SU-DHL-6 (cell line): Measurements from ENCODE around the gene EREG.

Experiments used
- H2AFZ ChIP-seq: fragments of 200-600 bp; sonication (generic); 2 replicates; pipeline ENCODE4 v1.6.1; 2014; ENCODE audit warnings: low read depth, mild to moderate bottlenecking, moderate library complexity, mixed read lengths, antibody characterized with exemption, low read length; ENCODE audit not compliant: severe bottlenecking
- H3F3A ChIP-seq: fragments of 200-600 bp; shearing (Covaris generic); 2 replicates; pipeline ENCODE4 v1.6.0; 2016; ENCODE audit warnings: antibody characterized with exemption, mild to moderate bottlenecking; ENCODE audit not compliant: insufficient read depth
- H3K27ac ChIP-seq: fragments of 200-600 bp; sonication (generic); 2 replicates; pipeline ENCODE4 v1.5.1; 2016; ENCODE audit warnings: low read depth, mild to moderate bottlenecking, low read length, moderate library complexity, mixed read lengths
- H3K27me3 ChIP-seq: fragments of 200-600 bp; sonication (generic), shearing (Covaris generic); 2 replicates; pipeline ENCODE4 v1.6.0; 2014; ENCODE audit warnings: mild to moderate bottlenecking, low read length
- H3K36me3 ChIP-seq: fragments of 200-600 bp; sonication (generic); 2 replicates; pipeline ENCODE4 v1.6.1; 2014; ENCODE audit warnings: mild to moderate bottlenecking, low read length, mixed read lengths
- H3K4me2 ChIP-seq: fragments of 300-600, 200-600 bp; shearing (Covaris generic), sonication (generic); 2 replicates; pipeline ENCODE4 v1.6.0; 2014; ENCODE audit warnings: low read length, low read depth, mild to moderate bottlenecking; ENCODE audit not compliant: poor library complexity, severe bottlenecking
- H3K4me3 ChIP-seq: fragments of 200-600 bp; sonication (generic); 2 replicates; pipeline ENCODE4 v1.5.1; 2014; ENCODE audit warnings: antibody characterized with exemption, low read length, mild to moderate bottlenecking, mixed read lengths; ENCODE audit not compliant: insufficient read depth, poor library complexity, severe bottlenecking
- H3K79me2 ChIP-seq: fragments of 200-600 bp; sonication (generic); 2 replicates; pipeline ENCODE4 v1.6.1; 2014; ENCODE audit warnings: mild to moderate bottlenecking, low read length, moderate library complexity; ENCODE audit not compliant: insufficient read depth
- H3K9ac ChIP-seq: fragments of 200-600 bp; sonication (generic); 2 replicates; pipeline ENCODE4 v1.7.0; 2014; ENCODE audit warnings: mild to moderate bottlenecking, low read length
- H3K9me2 ChIP-seq: fragments of 200-600 bp; sonication (generic); replicated peaks from 2 replicates; pipeline ENCODE4 v1.6.1; 2014; ENCODE audit warnings: low read length; ENCODE audit not compliant: insufficient read depth
- H3K9me3 ChIP-seq: fragments of 200-600 bp; sonication (generic); 2 replicates; pipeline ENCODE4 v1.6.1; 2014; ENCODE audit warnings: low read length, mixed read lengths; ENCODE audit not compliant: insufficient read depth
- H4K20me1 ChIP-seq: fragments of 200-600 bp; sonication (generic); 2 replicates; pipeline ENCODE4 v1.6.1; 2014; ENCODE audit warnings: low read depth, mild to moderate bottlenecking, antibody characterized with exemption, low read length, moderate library complexity, mixed read lengths
- EZH2phosphoT487 ChIP-seq: fragments of 200-600 bp; sonication (generic), shearing (Covaris generic); conservative IDR thresholded peaks from 2 replicates; pipeline ENCODE4 v1.6.1; 2018; ENCODE audit warnings: mild to moderate bottlenecking, antibody characterized with exemption, low read length, moderate library complexity, mixed read lengths
- TF ChIP-seq, protein P1 (sequence below): fragments of 200-600 bp; sonication (generic); IDR thresholded peaks from one replicate; pipeline ENCODE4 v1.5.1; 2017; ENCODE audit warnings: antibody characterized with exemption, mild to moderate bottlenecking, low read length, moderate library complexity; ENCODE audit not compliant: insufficient read depth, poor library complexity, severe bottlenecking

The EREG gene

DNA sequence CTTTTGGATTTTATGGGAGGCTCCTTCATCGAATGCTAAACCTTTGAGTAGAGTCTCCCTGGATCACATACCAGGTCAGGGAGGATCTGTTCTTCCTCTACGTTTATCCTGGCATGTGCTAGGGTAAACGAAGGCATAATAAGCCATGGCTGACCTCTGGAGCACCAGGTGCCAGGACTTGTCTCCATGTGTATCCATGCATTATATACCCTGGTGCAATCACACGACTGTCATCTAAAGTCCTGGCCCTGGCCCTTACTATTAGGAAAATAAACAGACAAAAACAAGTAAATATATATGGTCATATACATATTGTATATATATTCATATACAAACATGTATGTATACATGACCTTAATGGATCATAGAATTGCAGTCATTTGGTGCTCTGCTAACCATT is 21.2 kb downstream of the EREG start:
- H3K27me3 ChIP-seq = no peaks in the 10 kb centered on the region
- no peaks in the 10 kb centered on the region for H3K36me3 ChIP-seq

DNA sequence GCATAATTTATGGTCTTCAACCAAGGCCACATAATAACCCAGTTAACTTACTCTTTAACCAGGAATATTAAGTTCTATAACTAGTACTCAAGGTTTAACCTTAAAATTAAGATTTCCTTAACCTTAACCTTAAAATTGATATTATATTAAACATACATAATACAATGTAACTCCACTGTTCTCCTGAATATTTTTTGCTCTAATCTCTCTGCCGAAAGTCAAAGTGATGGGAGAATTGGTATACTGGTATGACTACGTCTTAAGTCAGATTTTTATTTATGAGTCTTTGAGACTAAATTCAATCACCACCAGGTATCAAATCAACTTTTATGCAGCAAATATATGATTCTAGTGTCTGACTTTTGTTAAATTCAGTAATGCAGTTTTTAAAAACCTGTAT is 22.8 kb downstream of the EREG start:
- H3K9ac ChIP-seq = no peak overlapping the region
- H3K4me2 ChIP-seq = no peak overlapping the region
- H3K36me3 ChIP-seq = no peaks in the 10 kb centered on the region
- H3K9me3 ChIP-seq = no peaks in the 10 kb centered on the region
- no peaks in the 10 kb centered on the region for H3K79me2 ChIP-seq
- H3F3A ChIP-seq = no peaks in the 10 kb centered on the region
- no peaks in the 10 kb centered on the region for H3K27me3 ChIP-seq
- TF ChIP-seq, protein P1, sequence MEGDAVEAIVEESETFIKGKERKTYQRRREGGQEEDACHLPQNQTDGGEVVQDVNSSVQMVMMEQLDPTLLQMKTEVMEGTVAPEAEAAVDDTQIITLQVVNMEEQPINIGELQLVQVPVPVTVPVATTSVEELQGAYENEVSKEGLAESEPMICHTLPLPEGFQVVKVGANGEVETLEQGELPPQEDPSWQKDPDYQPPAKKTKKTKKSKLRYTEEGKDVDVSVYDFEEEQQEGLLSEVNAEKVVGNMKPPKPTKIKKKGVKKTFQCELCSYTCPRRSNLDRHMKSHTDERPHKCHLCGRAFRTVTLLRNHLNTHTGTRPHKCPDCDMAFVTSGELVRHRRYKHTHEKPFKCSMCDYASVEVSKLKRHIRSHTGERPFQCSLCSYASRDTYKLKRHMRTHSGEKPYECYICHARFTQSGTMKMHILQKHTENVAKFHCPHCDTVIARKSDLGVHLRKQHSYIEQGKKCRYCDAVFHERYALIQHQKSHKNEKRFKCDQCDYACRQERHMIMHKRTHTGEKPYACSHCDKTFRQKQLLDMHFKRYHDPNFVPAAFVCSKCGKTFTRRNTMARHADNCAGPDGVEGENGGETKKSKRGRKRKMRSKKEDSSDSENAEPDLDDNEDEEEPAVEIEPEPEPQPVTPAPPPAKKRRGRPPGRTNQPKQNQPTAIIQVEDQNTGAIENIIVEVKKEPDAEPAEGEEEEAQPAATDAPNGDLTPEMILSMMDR = no peak
- TF ChIP-seq EZH2phosphoT487 = no peak
- no peaks in the 10 kb centered on the region for H4K20me1 ChIP-seq
- no peak overlapping the region for H2AFZ ChIP-seq
- no peak overlapping the region for H3K4me3 ChIP-seq
- H3K27ac ChIP-seq = no peak overlapping the region
- H3K9me2 ChIP-seq = no peaks in the 10 kb centered on the region

More for the DNA sequence above, 21.2 kb downstream of the EREG start:
- no peak for TF ChIP-seq EZH2phosphoT487
- TF ChIP-seq, protein P1 = no peak
- H3K27ac ChIP-seq = no peak overlapping the region
- H3F3A ChIP-seq = no peaks in the 10 kb centered on the region
- no peaks in the 10 kb centered on the region for H4K20me1 ChIP-seq
- no peak overlapping the region for H3K4me3 ChIP-seq
- no peaks in the 10 kb centered on the region for H3K9me3 ChIP-seq
- no peaks in the 10 kb centered on the region for H3K79me2 ChIP-seq
- no peak overlapping the region for H3K4me2 ChIP-seq
- H3K9ac ChIP-seq = no peak overlapping the region
- no peak overlapping the region for H2AFZ ChIP-seq
- no peaks in the 10 kb centered on the region for H3K9me2 ChIP-seq

DNA sequence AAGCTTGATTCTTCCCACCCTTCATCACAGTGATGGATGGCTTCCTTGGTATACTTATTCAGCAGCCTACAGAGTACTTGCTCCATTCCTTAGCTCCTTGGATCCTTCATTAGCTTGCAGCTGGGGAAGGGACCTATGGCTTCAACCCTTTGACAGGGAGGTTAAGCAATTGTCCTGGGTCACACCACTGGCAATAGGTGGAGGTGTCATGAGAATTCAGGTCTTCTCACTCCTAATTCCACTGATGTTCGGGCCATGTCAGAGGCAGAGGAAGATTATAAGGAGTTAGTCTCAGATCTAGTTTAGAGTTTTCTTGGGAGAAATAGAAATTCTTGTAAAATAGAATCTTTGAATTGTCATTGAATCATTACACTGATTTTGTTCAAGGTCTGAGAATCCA is 24.5 kb downstream of the EREG start:
- no peak overlapping the region for H2AFZ ChIP-seq
- TF ChIP-seq, protein P1 = no peak
- no peak for TF ChIP-seq EZH2phosphoT487
- H3K4me2 ChIP-seq = no peak overlapping the region
- no peak overlapping the region for H3K27ac ChIP-seq
- H3K36me3 ChIP-seq = no peaks in the 10 kb centered on the region
- H4K20me1 ChIP-seq = no peaks in the 10 kb centered on the region
- H3K79me2 ChIP-seq = no peaks in the 10 kb centered on the region
- no peak overlapping the region for H3K9ac ChIP-seq
- H3K9me3 ChIP-seq = no peaks in the 10 kb centered on the region
- no peak overlapping the region for H3K4me3 ChIP-seq
- H3K27me3 ChIP-seq = no peaks in the 10 kb centered on the region
- no peaks in the 10 kb centered on the region for H3F3A ChIP-seq
- no peaks in the 10 kb centered on the region for H3K9me2 ChIP-seq

DNA sequence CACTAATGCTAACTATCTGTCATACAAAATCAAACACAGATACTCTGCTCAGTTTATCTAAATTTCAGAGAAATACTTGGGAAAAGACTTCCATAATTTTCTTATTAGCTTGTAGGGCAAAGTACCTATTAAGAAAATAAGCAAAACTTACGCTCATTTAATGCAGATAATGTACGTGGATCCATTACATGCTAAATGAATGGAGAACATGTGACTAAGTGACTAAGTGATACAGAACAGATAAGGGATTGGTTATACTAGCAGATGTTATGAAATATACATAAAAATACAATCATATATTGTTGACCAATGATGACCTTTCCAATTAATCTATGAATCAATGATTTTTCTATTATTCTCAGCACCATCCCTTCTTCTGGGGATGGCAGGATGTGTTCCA is 25.7 kb downstream of the EREG start:
- no peak for TF ChIP-seq EZH2phosphoT487
- TF ChIP-seq, protein P1 = no peak
- no peak overlapping the region for H3K9ac ChIP-seq
- no peaks in the 10 kb centered on the region for H3K36me3 ChIP-seq
- no peak overlapping the region for H3K4me3 ChIP-seq
- no peak overlapping the region for H3K27ac ChIP-seq
- H3F3A ChIP-seq = no peaks in the 10 kb centered on the region
- H3K9me3 ChIP-seq = no peaks in the 10 kb centered on the region
- no peaks in the 10 kb centered on the region for H3K9me2 ChIP-seq
- no peaks in the 10 kb centered on the region for H3K79me2 ChIP-seq
- no peak overlapping the region for H2AFZ ChIP-seq
- H4K20me1 ChIP-seq = no peaks in the 10 kb centered on the region
- no peaks in the 10 kb centered on the region for H3K27me3 ChIP-seq
- H3K4me2 ChIP-seq = no peak overlapping the region
